Breast epithelium (tissue), 4 donors: Measurements from ENCODE around the gene TPCN2. TPM values are rescaled to one million over a fixed set of nuclear protein-coding genes. Genes with fewer than 3 reads are reported as not detected.

ENCODE experiments used
- DNase-seq, 2 donors: peaks; one replicate each; pipeline ENCODE4 v3.0.0-alpha.2; 2019; ENCODE audit warnings: low spot score in 2 of 2
- H3K27ac ChIP-seq, 2 donors: fragments of 200-600 bp; sonication (generic) in 1 of 2; one replicate each; pipeline ENCODE4 v1.5.1; 2016 to 2019; ENCODE audit warnings: mild to moderate bottlenecking in 1 of 2
- H3K27me3 ChIP-seq, 2 donors: fragments of 200-600 bp; sonication (generic) in 1 of 2; one replicate each; pipeline versions ENCODE4 v1.5.1 to v1.6.0; 2017 to 2019; ENCODE audit warnings: control low read depth in 1 of 2, mild to moderate bottlenecking in 1 of 2
- H3K36me3 ChIP-seq: fragments of 200-600 bp; one replicate; pipeline ENCODE4 v1.5.1; 2019
- H3K4me1 ChIP-seq, 2 donors: fragments of 200-600 bp; sonication (generic); one replicate each; pipeline ENCODE4 v1.5.1; 2016 to 2019; ENCODE audit warnings: control low read depth in 1 of 2
- H3K4me3 ChIP-seq, 3 donors: fragments of 200-600 bp; sonication (generic); 1 replicate in 2 of 3; 2 replicates in 1 of 3; pipeline ENCODE4 v1.5.1; 2016 to 2019; ENCODE audit warnings: mild to moderate bottlenecking in 3 of 3, moderate library complexity in 2 of 3
- H3K9me3 ChIP-seq, 2 donors: fragments of 200-600 bp; sonication (generic) in 1 of 2; one replicate each; pipeline ENCODE4 v1.5.1; 2016 to 2019; ENCODE audit warnings: control low read depth in 1 of 2
- CTCF ChIP-seq, 3 donors: fragments of 450-650 bp; IDR thresholded peaks; one replicate each; pipeline ENCODE4 v1.5.1; 2016 to 2017; ENCODE audit warnings: antibody characterized with exemption in 3 of 3, mild to moderate bottlenecking in 3 of 3, moderate library complexity in 3 of 3
- POLR2A ChIP-seq: fragments of 450-650 bp; IDR thresholded peaks from one replicate; pipeline ENCODE4 v1.6.1; 2016; ENCODE audit warnings: antibody characterized with exemption, mild to moderate bottlenecking, moderate library complexity
- POLR2AphosphoS5 ChIP-seq, 3 donors: sonication (generic); formaldehyde crosslinking; IDR thresholded peaks; one replicate each; pipeline ENCODE4 v1.6.1; 2017; ENCODE audit warnings: antibody characterized with exemption in 3 of 3
- intact Hi-C: fragments of 100-400 bp; cut with DNase I; formaldehyde crosslinking; loops from one replicate; pipeline ENCODE4 v1.15.1; 2023; ENCODE audit warnings: low total_unique reads
- total RNA-seq, 3 donors: library from RNA; depleted of rRNA; stranded (reverse); fragments of >200 nt; gene quantifications; one replicate each; pipeline ENCODE4 v1.1.0, GENCODE V29; 2016

The TPCN2 gene
- total RNA-seq, 3 donors from 2014 or later: 13.0 to 18.0 (median 13.8) TPM

GRCh38 chr11:69174841-69175240, 126.1 kb downstream of the TPCN2 start:
- Histone ChIP-seq H3K4me3 (no peak overlapping the region), H3K36me3 (no peaks in the 10 kb centered on the region), H3K27ac (no peak overlapping the region), H3K9me3 (peaks cover 5% of the 10 kb centered on the region in 2 donors), H3K27me3 (no peaks in the 10 kb centered on the region), H3K4me1 (no peaks in the 10 kb centered on the region)
- DNase-seq: no peak
- TF ChIP-seq POLR2A: no peak
- no peak for TF ChIP-seq POLR2AphosphoS5 (IDR thresholded peaks at IDR 0.05)
- TF ChIP-seq CTCF (IDR thresholded peaks at IDR 0.05): no peak
- intact Hi-C loops: no loop called here

GRCh38 chr11:69178819-69179482, 130.2 kb downstream of the TPCN2 start:
- no peaks in the 10 kb centered on the region for H3K4me1 ChIP-seq
- TF ChIP-seq POLR2A (no peak), CTCF (IDR thresholded peaks at IDR 0.05) (no peak), POLR2AphosphoS5 (IDR thresholded peaks at IDR 0.05) (no peak)
- intact Hi-C loops: no loop called here
- DNase-seq: no peak
- H3K27me3 ChIP-seq: no peaks in the 10 kb centered on the region
- H3K36me3 ChIP-seq: no peaks in the 10 kb centered on the region
- no peak overlapping the region for H3K4me3 ChIP-seq
- H3K9me3 ChIP-seq: peaks cover 5 to 10% of the 10 kb centered on the region in 2 donors
- H3K27ac ChIP-seq: no peak overlapping the region

DNA sequence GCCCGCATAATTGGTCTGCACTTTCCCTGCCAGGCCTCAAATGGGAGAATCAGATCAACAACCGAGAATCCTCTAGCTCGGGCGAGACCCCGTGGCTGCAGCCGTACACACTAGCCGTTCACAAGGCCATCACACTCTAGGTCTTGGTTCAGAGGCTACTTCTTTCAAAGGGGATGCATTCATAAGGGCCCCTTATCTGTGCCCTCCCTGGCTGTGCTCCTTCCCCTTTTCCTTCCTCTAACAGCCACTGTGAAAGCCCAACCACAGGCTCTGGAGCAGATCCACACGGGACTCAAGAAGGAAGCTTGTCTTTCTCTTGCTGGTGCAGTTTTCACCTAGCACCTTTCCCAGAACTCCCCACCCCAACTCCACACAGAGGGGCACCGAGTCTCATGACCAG, 131.5 kb downstream of the TPCN2 start:
- Histone ChIP-seq H3K27ac (no peak overlapping the region), H3K27me3 (no peaks in the 10 kb centered on the region), H3K36me3 (no peaks in the 10 kb centered on the region), H3K4me3 (no peak overlapping the region), H3K4me1 (no peaks in the 10 kb centered on the region), H3K9me3 (peaks cover 3 to 6% of the 10 kb centered on the region in 2 donors)
- intact Hi-C loops: no loop called here
- TF ChIP-seq POLR2AphosphoS5 (IDR thresholded peaks at IDR 0.05) (no peak), POLR2A (no peak), CTCF (IDR thresholded peaks at IDR 0.05) (no peak)
- no peak for DNase-seq

DNA sequence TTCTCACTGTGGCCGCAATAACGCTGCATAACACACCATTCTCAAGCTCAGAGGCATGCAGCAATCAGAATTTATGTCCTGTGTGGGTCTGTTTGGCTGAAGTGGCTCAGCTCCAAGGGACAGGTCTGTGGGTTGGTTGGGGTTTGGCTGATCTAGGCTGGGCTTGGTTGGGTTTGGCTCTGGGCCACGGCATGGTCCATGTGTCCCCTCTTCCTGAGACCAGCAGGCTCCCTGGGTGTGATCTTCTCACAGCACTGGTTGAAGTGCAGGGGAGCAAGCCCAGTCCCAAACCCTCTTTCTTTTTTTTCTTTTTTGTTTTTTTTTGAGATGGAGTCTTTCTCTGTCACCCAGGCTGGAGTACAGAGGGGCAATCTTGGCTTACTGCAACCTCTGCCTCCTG, 132.0 kb downstream of the TPCN2 start:
- no peaks in the 10 kb centered on the region for H3K36me3 ChIP-seq
- H3K4me1 ChIP-seq: no peaks in the 10 kb centered on the region
- intact Hi-C loops: no loop called here
- peaks cover 0 to 5% of the 10 kb centered on the region in 2 donors for H3K9me3 ChIP-seq
- H3K4me3 ChIP-seq: no peak overlapping the region
- H3K27ac ChIP-seq: no peak overlapping the region
- H3K27me3 ChIP-seq: no peaks in the 10 kb centered on the region
- DNase-seq: no peak
- TF ChIP-seq POLR2A (no peak), POLR2AphosphoS5 (IDR thresholded peaks at IDR 0.05) (no peak), CTCF (IDR thresholded peaks at IDR 0.05) (no peak)

DNA sequence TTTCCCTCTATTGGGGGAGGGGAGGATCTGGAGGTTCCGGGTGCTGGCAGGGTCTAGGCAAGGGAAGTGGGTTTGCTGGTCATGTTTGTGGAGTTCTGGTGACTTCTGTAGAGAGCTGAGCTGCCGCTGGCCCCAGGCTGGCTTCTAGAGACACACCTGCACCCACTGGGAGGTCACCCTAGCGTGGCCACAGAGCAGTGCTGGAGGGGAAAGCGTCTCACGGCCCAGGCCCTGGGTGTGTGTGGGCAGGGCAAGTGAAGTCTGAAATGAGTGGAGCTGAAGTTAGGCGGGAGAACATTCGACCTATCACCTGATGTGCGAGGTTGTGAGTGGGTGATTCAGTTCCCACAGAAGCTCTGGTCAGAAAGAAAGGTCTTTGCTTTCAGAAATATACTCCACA, 134.9 kb downstream of the TPCN2 start:
- no peaks in the 10 kb centered on the region for H3K27me3 ChIP-seq
- H3K9me3 ChIP-seq: peaks cover 8 to 11% of the 10 kb centered on the region in 2 donors
- DNase-seq: no peak
- H3K4me1 ChIP-seq: no peaks in the 10 kb centered on the region
- H3K36me3 ChIP-seq: no peaks in the 10 kb centered on the region
- no peak overlapping the region for H3K27ac ChIP-seq
- no peak overlapping the region for H3K4me3 ChIP-seq
- intact Hi-C loops: no loop called here
- no peak for TF ChIP-seq POLR2AphosphoS5 (IDR thresholded peaks at IDR 0.05)
- TF ChIP-seq POLR2A: no peak
- no peak for TF ChIP-seq CTCF (IDR thresholded peaks at IDR 0.05)

Other genes with a start within 250 kb of the TPCN2 start
- 10 to 100 TPM; 22.2 to 62.6 (median 30.4) TPM for gene CPT1A, start 207.0 kb upstream of the TPCN2 start, total RNA-seq
- 10 to 100 TPM; 44.3 to 89.1 (median 51.7) TPM for gene MRPL21, start 145.1 kb upstream of the TPCN2 start, total RNA-seq
- gene IGHMBP2, start 145.0 kb upstream of the TPCN2 start, total RNA-seq: 10 to 100 TPM in 2 of 3 donors, 1 to 10 TPM in 1; 9.8 to 18.4 (median 13.6) TPM
- not detected for gene MRGPRD, start 67.9 kb upstream of the TPCN2 start, total RNA-seq
- gene MRGPRF, start 35.7 kb upstream of the TPCN2 start, total RNA-seq: 10 to 100 TPM in 2 of 3 donors, 1 to 10 TPM in 1; 5.9 to 21.3 (median 12.9) TPM
- 1 to 10 TPM in 2 of 3 donors, under 1 TPM in 1; 0.32 to 2.6 (median 1.6) TPM for gene SMIM38, start 107.0 kb downstream of the TPCN2 start, total RNA-seq
- gene MYEOV, start 245.2 kb downstream of the TPCN2 start, total RNA-seq: 10 to 100 TPM in 2 of 3 donors, 1 to 10 TPM in 1; 2.8 to 22.0 (median 18.7) TPM